CD14-positive monocyte (primary cell): Measurements from ENCODE around the gene CEP126. TPM values are rescaled to one million over a fixed set of nuclear protein-coding genes. Genes with fewer than 3 reads are reported as not detected.
"Not testable (repeated sequence)": the region's sequence is repeated elsewhere in the genome, so short reads cannot be mapped to it uniquely, and the experiment has no call there.

Experiments used
- DNase-seq, 3 donors: peaks; one replicate each; pipeline ENCODE4 v3.0.0-alpha.2; 2011 to 2022
- H2AFZ ChIP-seq: 2 replicates; pipeline ENCODE4 v1.6.0; 2012; ENCODE audit warnings: mild to moderate bottlenecking, low read depth, low read length, inconsistent platforms; ENCODE audit not compliant: insufficient read depth, poor library complexity, severe bottlenecking
- H3K27ac ChIP-seq, 2 donors: 1 replicate in 1 of 2; 2 replicates in 1 of 2; pipeline ENCODE4 v1.5.1; 2012 to 2013; ENCODE audit warnings: low read length in 2 of 2, control low read depth in 1 of 2, inconsistent platforms in 1 of 2, low read depth in 1 of 2, mild to moderate bottlenecking in 1 of 2
- H3K27me3 ChIP-seq, 2 donors: one replicate each; pipeline versions ENCODE4 v1.6.0 to v1.6.1; 2011 to 2013; ENCODE audit warnings: low read length in 2 of 2; ENCODE audit not compliant: control insufficient read depth in 2 of 2, insufficient read depth in 2 of 2
- H3K36me3 ChIP-seq, 2 donors: replicated peaks in 1 of 2; 1 replicate in 1 of 2; 2 replicates in 1 of 2; pipeline versions ENCODE4 v1.5.1 to v1.6.1; 2012 to 2013; ENCODE audit warnings: low read length in 2 of 2, control low read depth in 1 of 2, inconsistent platforms in 1 of 2, mild to moderate bottlenecking in 1 of 2; ENCODE audit not compliant: insufficient read depth in 2 of 2, control insufficient read depth in 1 of 2
- H3K4me1 ChIP-seq, 2 donors: 1 replicate in 1 of 2; 2 replicates in 1 of 2; pipeline versions ENCODE4 v1.5.1 to v1.6.1; 2012 to 2013; ENCODE audit warnings: low read length in 2 of 2, control low read depth in 1 of 2, inconsistent platforms in 1 of 2, mild to moderate bottlenecking in 1 of 2, moderate library complexity in 1 of 2; ENCODE audit not compliant: insufficient read depth in 2 of 2, control insufficient read depth in 1 of 2
- H3K4me2 ChIP-seq: replicated peaks from 2 replicates; pipeline ENCODE3; 2012; ENCODE audit warnings: low read length, moderate library complexity, mild to moderate bottlenecking; ENCODE audit not compliant: poor library complexity, severe bottlenecking; ENCODE audit errors: extremely low read depth
- H3K4me3 ChIP-seq, 3 experiments: fragments of 200-600 bp in 1 of 3; sonication (generic) in 1 of 3; replicated peaks in 1 of 3; 1 replicate in 2 of 3; 2 replicates in 1 of 3; pipeline ENCODE4 v1.5.1; 2011 to 2013; ENCODE audit warnings: low read length in 3 of 3, mild to moderate bottlenecking in 3 of 3, control low read depth in 2 of 3, low read depth in 2 of 3, inconsistent platforms in 1 of 3, moderate library complexity in 1 of 3
- H3K79me2 ChIP-seq: 2 replicates; pipeline ENCODE4 v1.6.0; 2012; ENCODE audit warnings: mild to moderate bottlenecking, control low read depth, inconsistent platforms, low read length, moderate library complexity; ENCODE audit not compliant: insufficient read depth
- H3K9ac ChIP-seq: 2 replicates; pipeline ENCODE4 v1.6.0; 2017; ENCODE audit warnings: low read length, mild to moderate bottlenecking; ENCODE audit not compliant: insufficient read depth, poor library complexity, severe bottlenecking
- H3K9me3 ChIP-seq, 2 donors: replicated peaks in 1 of 2; 1 replicate in 1 of 2; 2 replicates in 1 of 2; pipeline versions ENCODE4 v1.5.1 to v1.6.1; 2012 to 2013; ENCODE audit warnings: low read length in 2 of 2, control low read depth in 1 of 2; ENCODE audit not compliant: control insufficient read depth in 1 of 2, insufficient read depth in 1 of 2
- H4K20me1 ChIP-seq: 2 replicates; pipeline ENCODE4 v1.6.0; 2012; ENCODE audit warnings: mild to moderate bottlenecking, low read length, control low read depth, moderate library complexity; ENCODE audit not compliant: insufficient read depth
- H3K27ac Mint-ChIP-seq, 7 donors: one replicate each; pipeline ENCODE4 v1.8.0; 2020; ENCODE audit warnings: mild to moderate bottlenecking in 7 of 7, mixed read lengths in 7 of 7, moderate library complexity in 6 of 7, inconsistent platforms in 2 of 7
- H3K27me3 Mint-ChIP-seq, 3 donors: one replicate each; pipeline ENCODE4 v1.8.0; 2021 to 2022; ENCODE audit warnings: low read depth in 3 of 3, mild to moderate bottlenecking in 3 of 3, mixed read lengths in 3 of 3, moderate library complexity in 3 of 3, inconsistent platforms in 1 of 3
- H3K36me3 Mint-ChIP-seq, 2 donors: one replicate each; pipeline ENCODE4 v1.8.0; 2020; ENCODE audit warnings: mixed read lengths in 2 of 2, inconsistent platforms in 1 of 2, mild to moderate bottlenecking in 1 of 2
- H3K4me1 Mint-ChIP-seq: one replicate; pipeline ENCODE4 v1.8.0; 2020; ENCODE audit warnings: mild to moderate bottlenecking, mixed read lengths
- H3K4me3 Mint-ChIP-seq, 2 donors: one replicate each; pipeline ENCODE4 v1.8.0; 2020; ENCODE audit warnings: mild to moderate bottlenecking in 2 of 2, mixed read lengths in 2 of 2, moderate library complexity in 1 of 2
- H3K9me3 Mint-ChIP-seq, 7 donors: one replicate each; pipeline ENCODE4 v1.8.0; 2020 to 2022; ENCODE audit warnings: mixed read lengths in 7 of 7, mild to moderate bottlenecking in 6 of 7, moderate library complexity in 6 of 7, inconsistent platforms in 2 of 7
- CTCF ChIP-seq: fragments of 200-600 bp; IDR thresholded peaks from one replicate; pipeline ENCODE4 v1.8.0; 2022; ENCODE audit warnings: antibody characterized with exemption, mild to moderate bottlenecking
- WGBS: methylation state at CpG from one replicate; pipeline ENCODE4 v1.1.5; 2013; ENCODE audit warnings: missing lambda C conversion rate; ENCODE audit not compliant: insufficient coverage; 5-methylcytosine and 5-hydroxymethylcytosine counted together
- intact Hi-C, 2 donors: fragments of 100-400 bp; cut with micrococcal nuclease; formaldehyde crosslinking; loops; one replicate each; pipeline versions ENCODE4 v1.15.0 to v1.15.1; 2023
- polyA plus RNA-seq, 3 donors: library from polyadenylated mRNA; depleted of rRNA in 1 of 3; unstranded in 2 of 3; stranded (reverse) in 1 of 3; fragments of 300-500 nt in 2 of 3; fragments of >200 nt in 1 of 3; fragmentation: Illumina TruSeq in 2 of 3; gene quantifications; 1 replicate in 2 of 3; 2 replicates in 1 of 3; pipeline ENCODE4 v1.2.3, GENCODE V29; 2012 to 2021

The CEP126 gene
- polyA plus RNA-seq, 3 donors = 0.02 to 0.52 TPM; not detected in 1

GRCh38 chr11:101993172-101993571 is 78.4 kb downstream of the CEP126 start:
- DNase-seq = no peak
- no peak overlapping the region for H3K9ac ChIP-seq
- no peak overlapping the region for H3K27ac ChIP-seq
- Mint-ChIP-seq H3K27me3 (peaks cover 0 to 2% (median 2%) of the 10 kb centered on the region in 3 donors), H3K36me3 (no peaks in the 10 kb centered on the region), H3K4me3 (no peak overlapping the region), H3K9me3 (peaks cover 0 to 3% (median 2%) of the 10 kb centered on the region in 7 donors), H3K27ac (no peak overlapping the region), H3K4me1 (no peaks in the 10 kb centered on the region)
- H3K4me1 ChIP-seq = no peaks in the 10 kb centered on the region
- 60% methylated on average over 1 of the region's 4 CpGs for WGBS
- intact Hi-C loops = no loop called here
- TF ChIP-seq CTCF = no peak
- no peaks in the 10 kb centered on the region for H3K36me3 ChIP-seq
- H3K4me3 ChIP-seq = no peak overlapping the region
- H2AFZ ChIP-seq = no peak overlapping the region
- H3K4me2 ChIP-seq = no peak overlapping the region
- no peaks in the 10 kb centered on the region for H3K79me2 ChIP-seq
- H3K27me3 ChIP-seq = no peaks in the 10 kb centered on the region
- H3K9me3 ChIP-seq = no peaks in the 10 kb centered on the region
- H4K20me1 ChIP-seq = no peaks in the 10 kb centered on the region

GRCh38 chr11:101994052-101994469 is 79.3 kb downstream of the CEP126 start:
- not testable (repeated sequence) for H3K4me3 Mint-ChIP-seq

More at GRCh38 chr11:101994052-101994469, 79.3 kb downstream of the CEP126 start:
- H3K36me3 ChIP-seq, H3K9me3 Mint-ChIP-seq, H3K4me2 ChIP-seq, H3K4me3 ChIP-seq, H3K36me3 Mint-ChIP-seq, H2AFZ ChIP-seq, H3K4me1 Mint-ChIP-seq, H3K79me2 ChIP-seq, H4K20me1 ChIP-seq, H3K27ac ChIP-seq, H3K27me3 ChIP-seq, DNase-seq, H3K9ac ChIP-seq, H3K4me1 ChIP-seq, H3K9me3 ChIP-seq, intact Hi-C loops, H3K27me3 Mint-ChIP-seq: not testable (repeated sequence)
- 92% methylated on average over 2 of the region's 2 CpGs for WGBS
- peak overlapping the region in 1 of 7 donors; percentile 1 for H3K27ac Mint-ChIP-seq
